Fibroblast of mammary gland (primary cell): Measurements from ENCODE around the gene ZFP1.
"Not testable (repeated sequence)": the region's sequence is repeated elsewhere in the genome, so short reads cannot be mapped to it uniquely, and the experiment has no call there.

Experiments used
- DNase-seq: peaks from one replicate; pipeline ENCODE4 v3.0.0-alpha.2; 2010; ENCODE audit warnings: low read depth
- H3K4me3 ChIP-seq: 2 replicates; pipeline ENCODE4 v1.5.1; 2011; ENCODE audit warnings: low read depth, mild to moderate bottlenecking, low read length, moderate library complexity; ENCODE audit not compliant: control insufficient read depth
- CTCF ChIP-seq: conservative IDR thresholded peaks from 2 replicates; pipeline ENCODE4 v1.5.1; 2011; ENCODE audit warnings: low read depth, low read length, inconsistent platforms; ENCODE audit not compliant: control insufficient read depth, insufficient read depth

The ZFP1 gene

GRCh38 chr16:75121949-75122568 lies 26.3 kb upstream of the ZFP1 start:
- TF ChIP-seq CTCF = no peak
- H3K4me3 ChIP-seq = no peak overlapping the region

DNA sequence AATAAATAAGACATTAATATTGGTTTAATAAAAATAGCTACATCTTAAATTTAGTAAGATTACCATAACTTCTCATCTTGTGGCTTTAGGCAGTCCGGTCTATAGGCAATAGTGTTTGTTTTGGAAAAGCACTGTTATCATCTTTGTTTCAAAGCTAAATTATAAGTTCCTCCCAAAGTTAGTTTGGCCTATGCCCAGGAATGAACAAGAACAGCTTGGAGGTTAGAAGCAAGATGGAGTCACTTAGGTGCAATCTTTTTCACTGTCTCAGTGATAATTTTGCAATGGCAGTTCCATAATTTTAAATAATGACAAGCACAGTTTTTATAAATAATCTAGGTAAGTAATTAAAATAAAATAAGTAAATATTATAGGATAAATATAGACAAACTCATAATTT lies 25.7 kb upstream of the ZFP1 start:
- no peak for DNase-seq
- no peak overlapping the region for H3K4me3 ChIP-seq
- no peak for TF ChIP-seq CTCF

More at GRCh38 chr16:75121949-75122568, 26.3 kb upstream of the ZFP1 start:
- no peak for DNase-seq

DNA sequence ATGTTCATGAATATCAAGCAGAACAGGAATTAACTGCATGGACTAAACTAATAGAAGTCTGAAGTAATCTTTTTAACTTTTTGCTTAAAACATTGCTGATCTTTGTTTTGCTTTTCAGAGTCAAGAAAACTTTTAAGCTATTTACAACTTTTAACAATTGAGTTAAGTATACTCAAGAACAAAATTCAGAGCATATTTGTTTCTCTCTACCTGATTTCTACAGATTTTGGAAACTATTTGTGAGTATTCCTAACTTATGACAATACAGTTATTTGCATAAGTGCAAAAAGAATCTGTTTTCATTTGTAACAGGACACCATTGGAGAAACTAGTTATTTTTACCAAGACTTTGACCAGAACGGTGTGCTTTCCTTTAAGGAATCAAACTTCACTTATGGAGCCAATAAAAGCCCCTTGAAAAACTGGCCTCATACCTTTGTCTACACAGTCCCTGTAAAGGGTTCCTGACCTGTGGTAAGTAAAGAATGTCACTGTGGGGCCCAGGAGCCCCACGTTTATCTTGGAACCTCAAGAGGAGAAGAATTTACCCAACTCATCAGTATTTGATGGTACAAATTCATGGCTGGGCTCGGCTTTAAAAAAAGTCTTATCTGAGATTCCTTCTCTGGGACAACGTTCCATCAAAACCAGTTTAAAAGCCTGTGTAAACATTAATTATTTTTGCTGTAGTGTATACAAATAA lies 20.5 kb upstream of the ZFP1 start:
- no peak for DNase-seq

GRCh38 chr16:75129421-75130149 lies 18.7 kb upstream of the ZFP1 start:
- H3K4me3 ChIP-seq, DNase-seq: not testable (repeated sequence)

More for the DNA sequence above, 20.5 kb upstream of the ZFP1 start:
- TF ChIP-seq CTCF = no peak
- H3K4me3 ChIP-seq = no peak overlapping the region

GRCh38 chr16:75130150-75130771 lies 18.1 kb upstream of the ZFP1 start:
- no peak for TF ChIP-seq CTCF
- DNase-seq = no peak
- no peak overlapping the region for H3K4me3 ChIP-seq

DNA sequence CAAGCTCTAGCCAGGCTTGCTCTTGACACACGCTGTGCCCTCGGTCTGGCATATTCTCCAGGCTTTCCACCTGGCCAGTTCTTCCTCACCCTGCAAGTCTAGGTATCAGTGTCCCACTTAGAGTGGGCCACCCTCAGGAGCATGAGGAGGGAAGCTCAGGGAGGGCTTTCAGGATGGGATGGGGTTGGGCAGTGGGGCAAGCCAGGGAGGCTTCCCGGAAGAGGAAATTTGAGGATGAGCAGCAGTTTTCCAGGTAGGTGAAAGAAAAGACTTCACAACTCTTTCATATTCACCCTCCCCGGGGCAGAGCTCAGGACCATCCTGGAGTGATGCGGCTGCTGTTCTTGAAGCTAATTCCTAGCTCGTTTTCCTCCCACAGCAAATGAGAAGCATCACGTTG lies 17.2 kb upstream of the ZFP1 start:
- TF ChIP-seq CTCF = no peak
- H3K4me3 ChIP-seq = no peak overlapping the region
- no peak for DNase-seq

DNA sequence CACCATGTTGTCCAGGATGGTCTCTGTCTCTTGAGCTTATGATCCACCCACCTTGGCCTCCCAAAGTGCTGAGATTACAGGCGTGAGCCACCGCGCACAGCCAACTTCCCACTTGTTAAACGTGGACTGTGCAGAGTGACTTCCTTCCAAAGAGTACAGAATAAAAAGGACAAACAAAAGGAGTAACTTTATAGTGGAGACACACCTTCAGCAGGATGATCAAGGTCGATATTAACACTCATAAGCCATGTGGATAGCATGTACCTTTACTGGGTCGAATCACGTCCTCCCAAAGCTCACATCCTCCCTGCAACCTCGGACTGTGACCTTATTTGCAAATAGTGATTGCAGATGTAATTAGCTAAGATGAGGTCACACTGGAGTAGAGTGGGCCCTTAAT lies 10.1 kb upstream of the ZFP1 start:
- DNase-seq = no peak

More for the DNA sequence above, 10.1 kb upstream of the ZFP1 start:
- no peak overlapping the region for H3K4me3 ChIP-seq
- TF ChIP-seq CTCF = no peak
